Cardiac fibroblast (primary cell): ENCODE results near the gene TTC33.
"Not testable (repeated sequence)": the region's sequence is repeated elsewhere in the genome, so short reads cannot be mapped to it uniquely, and the experiment has no call there.

ENCODE experiments used
- DNase-seq, 2 donors: peaks; one replicate each; pipeline versions ENCODE4 v3.0.0 to v3.0.0-alpha.2; 2010; ENCODE audit warnings: low read depth in 2 of 2
- H3K4me3 ChIP-seq, 2 donors: replicated peaks in 1 of 2; 1 replicate in 1 of 2; 2 replicates in 1 of 2; pipeline ENCODE4 v1.5.1; 2011; ENCODE audit warnings: low read depth in 2 of 2, low read length in 2 of 2, mild to moderate bottlenecking in 2 of 2, moderate library complexity in 1 of 2
- TF ChIP-seq, protein P1 (sequence below): IDR thresholded peaks from one replicate; pipeline ENCODE4 v1.5.1; 2011; ENCODE audit warnings: low read depth, mild to moderate bottlenecking, low read length, inconsistent platforms

TTC33 gene

GRCh38 chr5:40716590-40716989 is 39.2 kb downstream of the TTC33 start:
- no peak for DNase-seq
- TF ChIP-seq, protein P1, sequence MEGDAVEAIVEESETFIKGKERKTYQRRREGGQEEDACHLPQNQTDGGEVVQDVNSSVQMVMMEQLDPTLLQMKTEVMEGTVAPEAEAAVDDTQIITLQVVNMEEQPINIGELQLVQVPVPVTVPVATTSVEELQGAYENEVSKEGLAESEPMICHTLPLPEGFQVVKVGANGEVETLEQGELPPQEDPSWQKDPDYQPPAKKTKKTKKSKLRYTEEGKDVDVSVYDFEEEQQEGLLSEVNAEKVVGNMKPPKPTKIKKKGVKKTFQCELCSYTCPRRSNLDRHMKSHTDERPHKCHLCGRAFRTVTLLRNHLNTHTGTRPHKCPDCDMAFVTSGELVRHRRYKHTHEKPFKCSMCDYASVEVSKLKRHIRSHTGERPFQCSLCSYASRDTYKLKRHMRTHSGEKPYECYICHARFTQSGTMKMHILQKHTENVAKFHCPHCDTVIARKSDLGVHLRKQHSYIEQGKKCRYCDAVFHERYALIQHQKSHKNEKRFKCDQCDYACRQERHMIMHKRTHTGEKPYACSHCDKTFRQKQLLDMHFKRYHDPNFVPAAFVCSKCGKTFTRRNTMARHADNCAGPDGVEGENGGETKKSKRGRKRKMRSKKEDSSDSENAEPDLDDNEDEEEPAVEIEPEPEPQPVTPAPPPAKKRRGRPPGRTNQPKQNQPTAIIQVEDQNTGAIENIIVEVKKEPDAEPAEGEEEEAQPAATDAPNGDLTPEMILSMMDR = no peak
- no peak overlapping the region for H3K4me3 ChIP-seq

DNA sequence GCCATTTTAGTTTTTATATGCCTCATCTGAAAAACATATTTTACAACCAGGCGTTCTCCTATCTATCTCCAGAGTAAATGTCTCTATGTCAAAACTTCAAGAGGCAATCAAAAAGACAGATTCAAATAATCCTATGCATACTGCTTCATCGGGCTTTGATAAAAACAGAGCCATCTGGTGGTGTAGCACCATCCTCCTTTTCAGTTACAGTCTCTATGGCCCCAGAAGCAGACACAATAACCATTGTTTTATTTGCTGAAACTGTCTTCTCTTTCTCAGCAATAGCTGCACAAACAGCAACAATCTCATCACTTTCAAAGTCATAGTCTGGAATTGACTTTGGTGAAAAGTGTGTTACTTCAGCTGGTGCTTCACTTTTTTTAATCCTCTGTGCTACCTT is 39.8 kb downstream of the TTC33 start:
- TF ChIP-seq, protein P1 = no peak
- no peak overlapping the region for H3K4me3 ChIP-seq
- peak; percentile 10 to 40 for DNase-seq

DNA sequence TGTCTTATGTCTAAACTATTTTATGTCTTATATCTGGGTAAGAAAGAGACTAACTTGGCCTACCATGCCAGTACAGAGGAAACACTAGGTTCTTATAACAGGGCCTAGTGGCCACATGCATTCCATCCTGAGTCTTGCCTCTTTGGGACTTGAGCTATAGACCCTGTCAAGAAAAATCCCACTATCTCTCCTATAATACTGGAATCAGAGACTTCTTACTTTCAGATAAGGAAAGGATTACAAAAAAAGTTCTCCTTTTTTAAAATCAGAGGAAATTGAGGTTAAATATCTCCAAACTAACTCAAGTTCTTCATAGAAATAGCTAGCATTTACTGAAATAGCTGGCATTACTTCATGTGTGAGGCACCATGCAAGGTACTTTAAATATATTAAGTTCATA is 41.8 kb downstream of the TTC33 start:
- no peak for DNase-seq
- H3K4me3 ChIP-seq = no peak overlapping the region
- TF ChIP-seq, protein P1 = no peak

DNA sequence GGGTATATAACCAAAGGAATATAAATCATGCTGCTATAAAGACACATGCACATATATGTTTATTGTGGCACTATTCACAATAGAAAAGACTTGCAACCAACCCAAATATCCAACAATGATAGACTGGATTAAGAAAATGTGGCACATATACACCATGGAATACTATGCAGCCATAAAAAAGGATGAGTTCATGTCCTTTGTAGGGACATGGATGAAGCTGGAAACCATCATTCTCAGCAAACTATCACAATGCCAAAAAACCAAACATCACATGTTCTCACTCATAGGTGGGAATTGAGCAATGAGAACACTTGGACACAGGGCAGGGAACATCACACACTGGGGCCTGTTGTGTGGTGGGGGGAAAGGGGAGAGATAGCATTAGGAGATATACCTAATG is 45.2 kb downstream of the TTC33 start:
- DNase-seq, H3K4me3 ChIP-seq: not testable (repeated sequence)

- DNase-seq, H3K4me3 ChIP-seq: not testable (repeated sequence)
These were observed 50.3 kb downstream of the TTC33 start for GRCh38 chr5:40705484-40705883.

- DNase-seq, H3K4me3 ChIP-seq: not testable (repeated sequence)
These were observed 53.7 kb downstream of the TTC33 start for GRCh38 chr5:40702027-40702426.

DNA sequence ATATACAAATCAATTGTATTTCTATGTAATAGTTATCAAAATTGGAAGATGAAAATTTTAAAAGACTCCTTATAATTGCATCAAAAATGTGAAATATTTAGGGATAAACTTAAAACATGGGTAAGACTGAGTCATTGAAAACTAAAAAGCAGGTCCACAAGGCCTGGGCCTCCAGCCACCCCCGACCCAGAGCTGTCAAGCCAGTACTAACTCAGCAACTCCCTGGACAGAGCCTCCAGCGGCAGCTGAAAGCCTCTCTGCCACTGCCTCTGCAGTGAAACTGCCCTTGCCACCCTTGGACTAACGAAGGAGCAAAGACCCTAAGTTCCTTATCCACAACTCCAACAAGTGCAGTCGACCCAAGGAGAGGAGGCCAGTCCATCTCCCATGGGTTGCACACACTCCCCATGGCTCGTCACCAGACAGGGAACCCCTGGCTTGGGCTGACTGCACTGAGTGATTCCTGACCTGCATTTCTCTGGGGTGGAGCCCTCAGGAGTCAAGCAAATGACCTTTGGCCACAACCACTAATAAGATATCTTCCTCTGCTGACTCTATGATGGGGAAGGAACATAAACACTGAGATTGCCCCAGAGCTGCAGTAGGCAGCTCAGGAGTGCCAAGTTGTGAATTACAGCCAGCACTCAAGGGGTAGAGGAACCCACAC is 55.5 kb downstream of the TTC33 start:
- H3K4me3 ChIP-seq = no peak overlapping the region
- no peak for DNase-seq
- TF ChIP-seq, protein P1 = no peak

DNA sequence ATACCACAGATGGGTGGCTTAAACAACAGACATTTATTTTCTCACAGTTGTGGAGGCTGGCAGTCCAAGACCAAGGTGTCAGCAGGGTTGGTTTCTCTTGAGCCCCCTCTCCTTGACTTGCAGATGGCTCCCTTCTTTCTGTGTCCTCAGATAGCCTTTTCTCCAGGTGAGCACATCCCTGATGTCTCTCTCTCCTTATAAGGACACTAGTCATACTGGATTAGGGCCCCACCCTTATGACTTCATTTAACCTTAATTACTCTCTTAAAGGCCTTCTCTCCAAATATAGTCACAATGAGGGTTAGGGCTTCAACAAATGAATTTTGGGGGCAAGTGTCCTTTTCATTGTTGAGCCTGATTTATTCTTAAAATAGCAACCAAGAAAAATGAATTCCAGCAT is 61.3 kb downstream of the TTC33 start:
- no peak overlapping the region for H3K4me3 ChIP-seq
- no peak for DNase-seq
- TF ChIP-seq, protein P1 = no peak
